NAMALWA (cell line): ENCODE measurements around the gene PSEN1.

ENCODE experiments used
- DNase-seq: peaks from one replicate; pipeline ENCODE4 v3.0.0-alpha.2; 2015; ENCODE audit warnings: low spot score

Gene PSEN1

DNA sequence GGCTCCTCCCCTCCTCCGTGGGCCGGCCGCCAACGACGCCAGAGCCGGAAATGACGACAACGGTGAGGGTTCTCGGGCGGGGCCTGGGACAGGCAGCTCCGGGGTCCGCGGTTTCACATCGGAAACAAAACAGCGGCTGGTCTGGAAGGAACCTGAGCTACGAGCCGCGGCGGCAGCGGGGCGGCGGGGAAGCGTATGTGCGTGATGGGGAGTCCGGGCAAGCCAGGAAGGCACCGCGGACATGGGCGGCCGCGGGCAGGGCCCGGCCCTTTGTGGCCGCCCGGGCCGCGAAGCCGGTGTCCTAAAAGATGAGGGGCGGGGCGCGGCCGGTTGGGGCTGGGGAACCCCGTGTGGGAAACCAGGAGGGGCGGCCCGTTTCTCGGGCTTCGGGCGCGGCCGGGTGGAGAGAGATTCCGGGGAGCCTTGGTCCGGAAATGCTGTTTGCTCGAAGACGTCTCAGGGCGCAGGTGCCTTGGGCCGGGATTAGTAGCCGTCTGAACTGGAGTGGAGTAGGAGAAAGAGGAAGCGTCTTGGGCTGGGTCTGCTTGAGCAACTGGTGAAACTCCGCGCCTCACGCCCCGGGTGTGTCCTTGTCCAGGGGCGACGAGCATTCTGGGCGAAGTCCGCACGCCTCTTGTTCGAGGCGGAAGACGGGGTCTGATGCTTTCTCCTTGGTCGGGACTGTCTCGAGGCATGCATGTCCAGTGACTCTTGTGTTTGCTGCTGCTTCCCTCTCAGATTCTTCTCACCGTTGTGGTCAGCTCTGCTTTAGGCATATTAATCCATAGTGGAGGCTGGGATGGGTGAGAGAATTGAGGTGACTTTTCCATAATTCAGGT is at the start of gene PSEN1:
Gene PSEN1, plus strand, starts transcription at position 121 of the 839 bp plus-strand sequence. CDS start 11,513 bp downstream, outside the sequence.
- peak; percentile 91 for DNase-seq

GRCh38 chr14:73091044-73091443 is 45.3 kb upstream of the PSEN1 start:
- DNase-seq = no peak

GRCh38 chr14:73097421-73097820 is 38.9 kb upstream of the PSEN1 start:
- DNase-seq = no peak

DNA sequence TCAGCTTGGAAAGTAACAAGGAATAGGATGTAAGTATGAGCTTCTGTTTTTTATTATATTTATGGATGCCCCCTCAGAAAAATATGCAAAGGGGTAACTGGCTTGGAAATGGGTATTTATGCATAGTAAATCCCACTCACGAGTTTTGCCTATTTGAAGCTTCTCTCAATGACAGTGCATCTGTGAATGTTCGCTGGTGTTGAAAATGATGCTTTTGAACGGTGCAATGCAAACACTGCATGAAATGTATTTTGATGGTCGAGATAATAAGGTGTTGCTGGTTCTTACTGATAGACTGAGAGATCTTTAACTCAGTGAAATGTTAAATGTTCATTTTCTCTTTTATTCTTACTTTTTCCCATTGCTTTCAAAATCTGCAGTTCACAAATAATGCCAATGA is 36.0 kb upstream of the PSEN1 start:
- DNase-seq = no peak

GRCh38 chr14:73102806-73103497 is 33.4 kb upstream of the PSEN1 start:
- no peak for DNase-seq

- DNase-seq = no peak
These were observed 31.3 kb upstream of the PSEN1 start for GRCh38 chr14:73105050-73105449.

DNA sequence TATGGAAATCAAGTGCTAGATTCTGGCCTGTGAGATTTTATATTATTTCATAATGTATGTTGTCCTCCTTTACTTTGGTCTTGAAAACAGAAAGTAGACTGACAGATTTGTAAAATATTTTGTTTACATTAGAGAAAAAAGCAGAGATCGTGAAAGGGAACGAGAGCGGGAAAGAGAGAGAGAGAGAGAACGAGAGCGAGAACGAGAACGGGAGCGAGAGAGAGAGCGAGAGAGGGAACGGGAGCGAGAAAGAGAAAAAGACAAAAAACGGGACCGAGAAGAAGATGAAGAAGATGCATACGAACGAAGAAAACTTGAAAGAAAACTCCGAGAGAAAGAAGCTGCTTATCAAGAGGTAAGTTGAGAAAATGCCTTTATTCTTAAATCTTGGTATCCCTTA is 30.6 kb upstream of the PSEN1 start:
- no peak for DNase-seq

- no peak for DNase-seq
These were observed 20.1 kb upstream of the PSEN1 start for GRCh38 chr14:73116079-73116665.

DNA sequence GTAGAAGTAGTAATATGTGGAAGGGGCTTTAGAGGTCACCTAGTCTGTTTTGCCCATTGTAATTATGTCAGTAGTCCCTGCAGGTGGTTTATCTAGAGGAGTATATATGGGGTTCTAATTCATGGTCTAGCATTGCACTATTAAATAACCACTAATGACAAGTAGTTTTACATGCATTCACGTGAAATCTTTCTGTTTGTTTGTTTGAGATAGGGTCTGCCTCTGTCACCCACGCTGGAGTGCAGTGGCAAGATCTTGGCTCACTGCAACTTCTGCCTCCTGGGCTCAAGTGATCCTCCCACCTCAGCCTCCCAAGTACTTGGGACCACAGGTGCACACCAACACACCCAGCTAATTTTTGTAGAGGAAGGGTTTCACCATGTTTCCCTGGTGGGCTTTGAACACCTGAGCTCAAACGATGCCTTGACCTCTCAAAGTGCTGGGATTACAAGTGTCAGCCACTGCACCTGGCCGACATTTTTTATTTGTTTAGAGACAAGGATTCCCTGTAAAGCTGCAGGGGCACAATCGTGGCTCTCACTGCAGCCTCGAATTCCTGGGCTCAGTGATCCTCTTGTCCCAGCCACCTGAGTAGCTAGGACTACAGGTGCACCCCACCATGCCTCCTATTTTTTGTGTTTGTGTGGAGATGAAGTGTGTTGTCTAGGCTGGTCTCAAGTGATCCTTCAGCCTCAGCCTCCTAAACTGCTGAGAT is 12.0 kb upstream of the PSEN1 start:
- no peak for DNase-seq

DNA sequence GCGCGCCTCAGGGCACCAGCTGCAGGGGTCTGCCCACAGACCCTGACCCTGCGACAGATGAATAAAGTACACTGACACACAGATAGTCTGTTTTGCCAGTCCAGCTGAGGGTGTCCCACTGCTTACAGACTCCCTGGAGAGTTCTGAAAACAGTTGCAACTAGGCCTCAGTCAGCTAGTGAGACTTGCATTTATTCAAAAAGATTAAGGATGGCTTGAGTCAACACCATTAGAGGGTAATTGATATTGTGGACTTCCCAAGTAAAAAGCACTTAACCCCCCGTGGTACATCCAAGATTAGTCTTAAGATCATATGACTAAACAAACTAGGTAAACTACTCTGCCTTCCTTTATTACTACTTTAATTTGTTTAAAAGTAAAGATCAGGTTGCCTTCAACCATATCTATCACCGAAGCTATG is 11.1 kb upstream of the PSEN1 start:
- DNase-seq = no peak

DNA sequence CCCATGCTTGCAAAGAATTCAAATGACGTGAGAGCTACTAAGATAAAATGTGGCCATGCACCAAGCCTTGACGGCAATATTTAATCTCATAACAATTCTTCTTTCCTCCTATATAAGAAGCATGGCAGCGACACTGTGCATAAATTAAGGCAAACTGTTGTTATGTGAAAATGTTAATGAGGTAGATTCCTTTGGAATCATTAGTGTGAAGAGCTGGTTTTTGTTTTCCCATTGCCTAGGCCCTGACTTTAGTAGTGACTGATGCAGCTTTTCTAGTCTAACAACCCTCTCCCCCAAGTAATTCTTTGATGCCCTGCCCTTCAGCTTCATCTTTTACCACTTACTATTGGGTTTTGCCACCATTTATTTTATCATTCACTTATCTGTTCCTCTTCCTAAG is 10.6 kb upstream of the PSEN1 start:
- no peak for DNase-seq

DNA sequence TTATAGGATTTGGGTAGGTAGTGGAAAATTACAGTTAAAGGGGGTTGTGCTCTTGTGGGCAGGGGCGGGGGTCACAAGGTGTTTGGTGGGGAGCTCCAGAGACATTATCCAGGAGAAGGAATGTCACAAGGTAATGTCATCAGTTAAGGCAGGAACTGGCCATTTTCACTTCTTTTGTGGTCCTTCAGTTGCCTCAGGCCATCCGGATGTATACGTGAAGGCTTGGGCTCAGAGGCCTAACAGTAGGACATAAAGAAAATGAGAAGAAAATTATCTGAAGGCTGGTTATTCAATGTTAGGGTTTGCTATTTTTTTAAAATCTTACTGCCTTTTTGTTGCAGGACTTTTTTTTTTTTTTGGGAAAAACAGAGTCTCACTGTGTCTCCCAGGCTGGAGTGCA is 2.5 kb upstream of the PSEN1 start:
- DNase-seq = no peak

- no peak for DNase-seq
These were observed 271 bp upstream of the PSEN1 start for GRCh38 chr14:73136085-73136386.

DNA sequence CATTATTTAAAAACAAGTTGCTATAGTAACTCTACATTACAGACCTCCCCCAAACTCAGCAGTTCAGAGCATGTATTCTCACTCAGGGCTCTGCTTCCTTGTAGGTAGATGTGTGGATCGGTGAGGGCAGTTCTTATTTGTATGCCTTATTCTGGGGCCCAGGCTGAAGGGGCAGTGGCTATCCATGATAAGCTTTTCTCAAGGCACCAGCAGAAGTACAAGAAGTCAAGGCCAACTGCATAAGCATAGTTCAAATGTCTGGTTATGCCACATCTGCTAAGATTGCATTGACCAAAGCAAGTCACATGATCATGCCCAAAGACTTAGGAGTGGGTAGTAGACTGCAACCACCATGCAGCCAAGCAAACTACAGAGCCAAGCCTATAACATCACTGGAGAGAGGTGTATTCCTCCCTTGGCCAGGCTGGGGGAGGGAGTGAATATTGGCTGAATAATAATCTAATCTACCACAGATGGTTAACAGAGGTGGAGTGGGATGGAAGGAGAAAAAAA is 4.6 kb downstream of the PSEN1 start:
- no peak for DNase-seq

DNA sequence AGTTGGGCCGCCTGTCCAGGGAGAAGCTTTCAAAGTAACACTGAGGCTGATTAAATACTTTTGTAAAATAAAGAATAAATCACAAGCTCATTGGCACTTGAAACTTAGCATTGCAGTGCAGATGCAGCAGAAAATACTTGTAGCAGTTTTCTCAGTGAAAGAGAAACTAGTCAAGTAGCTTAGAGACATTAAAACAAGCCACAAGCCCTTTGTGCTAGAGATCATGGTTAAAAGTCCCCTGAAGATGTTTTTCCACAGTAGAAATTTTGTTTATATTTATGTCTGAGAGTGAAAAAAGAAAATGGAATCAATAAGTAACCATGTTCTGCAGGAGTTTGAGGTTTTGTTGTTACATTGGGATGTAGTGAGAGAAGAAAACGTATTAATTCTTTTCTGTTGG is 5.9 kb downstream of the PSEN1 start:
- DNase-seq = no peak

GRCh38 chr14:73143003-73143402 is 6.7 kb downstream of the PSEN1 start:
- no peak for DNase-seq

DNA sequence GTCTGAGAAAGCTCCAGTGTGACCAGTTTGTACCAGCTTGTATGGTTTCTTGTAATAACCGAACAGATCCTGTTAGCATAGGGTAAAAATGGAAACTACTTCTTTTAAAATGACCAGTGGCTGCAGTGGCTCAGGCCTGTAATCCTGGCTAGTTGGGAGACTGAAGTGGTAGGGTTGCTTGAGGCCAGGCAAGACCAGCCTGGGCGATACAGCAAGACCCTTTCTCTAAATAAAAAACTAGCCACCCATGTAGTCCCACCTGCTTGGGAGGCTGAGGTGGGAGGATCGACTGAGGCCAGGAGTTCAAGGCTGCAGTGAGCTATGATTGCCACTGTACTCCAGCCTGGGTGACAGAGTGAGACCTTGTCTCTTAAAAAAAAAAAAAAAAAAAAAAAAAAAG is 7.3 kb downstream of the PSEN1 start:
- DNase-seq = no peak

DNA sequence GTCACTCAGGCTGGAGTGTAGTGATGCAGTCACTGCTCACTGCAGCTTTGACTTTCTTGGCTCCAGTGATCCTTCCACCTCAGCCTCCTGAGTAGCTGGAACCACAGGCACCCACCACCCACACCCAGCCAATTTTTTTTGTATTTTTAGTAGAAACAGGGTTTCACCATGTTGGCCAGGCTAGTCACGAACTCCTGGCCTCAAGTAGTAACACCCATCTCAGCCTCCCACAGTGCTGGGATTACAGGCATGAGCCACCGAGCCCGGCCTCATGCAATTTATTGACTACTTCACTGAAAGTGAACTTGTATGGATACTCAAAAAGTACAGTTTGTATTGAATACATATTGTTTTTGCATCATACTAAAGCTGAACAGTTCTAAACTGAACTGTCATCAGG is 9.1 kb downstream of the PSEN1 start:
- DNase-seq = no peak

- no peak for DNase-seq
These were observed 9.8 kb downstream of the PSEN1 start for GRCh38 chr14:73146111-73146510.

DNA sequence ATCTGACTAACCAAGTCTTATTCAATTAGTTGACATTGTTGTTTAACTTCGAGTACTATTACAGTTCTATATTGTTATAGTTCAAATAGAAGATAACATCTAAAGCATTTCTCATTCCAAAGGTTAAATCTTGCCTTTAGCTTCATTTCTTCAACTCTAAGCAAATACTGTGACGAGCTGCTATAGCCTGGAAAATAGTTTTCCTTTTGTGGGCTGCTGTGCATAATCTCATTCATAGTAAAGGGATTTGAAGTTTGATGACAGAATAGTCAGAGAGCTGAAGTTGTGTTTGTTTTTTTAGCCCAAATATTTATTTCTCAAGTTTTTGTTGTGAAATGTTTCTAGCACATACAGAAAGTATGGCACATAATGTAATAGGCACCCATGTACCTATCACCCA is 13.4 kb downstream of the PSEN1 start:
- no peak for DNase-seq

DNA sequence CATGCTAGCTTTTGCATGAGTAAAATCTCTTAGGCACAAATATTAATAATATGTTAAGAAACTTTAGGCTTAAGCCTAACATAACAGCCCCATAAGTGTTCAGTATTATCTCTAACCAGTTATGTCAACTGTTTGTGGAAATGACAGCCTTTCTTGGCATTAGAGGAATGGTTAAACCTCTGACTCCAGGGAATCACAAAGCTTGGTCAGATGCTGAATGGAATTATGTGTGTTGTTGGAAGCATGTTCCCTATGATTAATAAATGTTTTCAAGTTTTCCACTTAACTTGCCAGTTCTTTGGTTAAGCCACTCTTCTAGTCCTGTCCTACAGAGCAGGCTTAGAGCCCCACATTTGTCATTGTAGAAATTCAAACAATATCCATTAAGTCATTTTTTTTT is 17.0 kb downstream of the PSEN1 start:
- no peak for DNase-seq

GRCh38 chr14:73162251-73162650 is 25.9 kb downstream of the PSEN1 start:
- DNase-seq = no peak

DNA sequence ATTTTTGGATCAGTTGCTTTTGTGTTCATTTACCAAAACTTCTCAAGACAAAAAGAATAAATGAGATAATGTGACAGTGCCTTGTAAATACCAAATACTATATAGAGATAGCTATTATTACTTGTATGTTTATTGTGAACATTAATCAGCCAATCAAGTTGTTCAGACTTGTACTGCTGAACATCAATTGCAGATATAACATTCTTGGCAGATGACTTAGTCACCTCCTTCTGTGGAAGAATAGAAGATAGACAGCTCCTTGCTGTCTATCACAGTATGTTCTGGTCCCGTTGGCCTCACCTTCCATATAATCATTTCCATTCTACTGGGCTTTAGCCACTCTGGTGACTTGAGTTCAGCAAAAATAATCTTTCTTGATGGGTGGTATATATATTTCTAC is 30.1 kb downstream of the PSEN1 start:
- DNase-seq = no peak
